Activated T-helper 9 cell treated with anti-CD3 and anti-CD28 coated beads, Interleukin-2, amount 50 U/mL, for 16 hours (primary cell): ENCODE results near the gene FUT1.
"Not testable (repeated sequence)": the region's sequence is repeated elsewhere in the genome, so short reads cannot be mapped to it uniquely, and the experiment has no call there.

Experiments used
- DNase-seq: peaks from one replicate; pipeline ENCODE4 v3.0.0-alpha.2; 2020; ENCODE audit warnings: low read depth

The FUT1 gene

GRCh38 chr19:48718106-48718505 is 34.3 kb downstream of the FUT1 start:
- not testable (repeated sequence) for DNase-seq

DNA sequence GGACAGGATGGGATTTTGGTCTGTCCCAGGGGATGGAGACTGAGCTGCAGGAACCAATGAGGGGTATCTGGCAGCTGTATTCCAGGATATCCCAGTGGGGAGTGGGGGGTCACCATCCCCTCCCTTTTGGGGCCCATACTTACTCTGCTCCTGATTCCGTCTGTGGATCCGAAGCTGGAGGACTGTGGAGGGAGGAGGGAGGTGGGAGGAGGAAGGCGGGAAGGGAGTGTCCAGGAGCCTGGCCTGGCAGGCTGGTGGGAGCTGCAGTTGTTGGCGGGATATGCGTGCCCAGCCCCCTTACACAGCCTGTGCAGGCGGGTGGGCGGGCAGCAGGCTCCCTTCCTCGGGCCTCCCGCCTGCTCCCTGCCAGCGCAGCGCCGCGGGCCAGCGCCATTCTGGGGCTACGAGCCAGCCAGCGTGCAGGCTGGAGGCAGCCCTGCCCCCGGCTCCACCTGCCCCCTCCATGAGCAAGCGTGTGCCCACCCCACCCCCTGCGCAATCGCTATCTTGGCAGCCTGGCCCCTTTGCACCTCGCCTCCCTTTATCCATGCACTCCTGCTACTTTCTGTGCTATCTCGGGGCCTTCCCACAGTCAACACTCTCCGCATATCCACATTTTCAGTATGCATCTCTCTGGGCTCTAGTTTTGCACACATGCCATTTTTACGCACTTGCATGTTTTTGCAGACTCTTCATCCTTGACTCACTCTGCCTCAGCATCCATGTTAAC is 35.7 kb downstream of the FUT1 start:
- DNase-seq: no peak

DNA sequence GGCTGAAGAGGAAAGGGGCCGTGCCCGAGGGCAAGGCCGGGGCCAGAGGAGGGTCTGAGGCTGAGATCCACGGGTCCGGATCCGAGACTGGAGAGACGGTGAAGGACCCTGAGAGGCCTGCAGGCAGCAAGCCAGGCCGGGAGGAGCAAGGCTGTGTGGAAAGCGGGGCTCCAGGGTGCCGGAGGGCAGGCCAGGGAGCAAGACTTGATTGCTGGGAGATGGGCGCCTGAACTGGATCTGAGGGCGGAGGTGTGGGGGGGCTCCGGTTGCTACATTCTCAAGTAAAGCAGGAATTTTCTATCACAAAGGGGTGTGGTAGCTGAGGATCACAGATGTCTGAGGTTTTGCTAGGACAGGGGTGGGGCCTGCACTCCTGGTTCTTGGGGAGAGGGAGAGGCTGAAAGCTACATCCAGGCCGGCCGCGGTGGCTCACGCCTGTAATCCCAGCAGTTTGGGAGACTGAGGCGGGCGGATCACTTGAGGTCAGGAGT is 36.7 kb downstream of the FUT1 start:
- DNase-seq: no peak

DNA sequence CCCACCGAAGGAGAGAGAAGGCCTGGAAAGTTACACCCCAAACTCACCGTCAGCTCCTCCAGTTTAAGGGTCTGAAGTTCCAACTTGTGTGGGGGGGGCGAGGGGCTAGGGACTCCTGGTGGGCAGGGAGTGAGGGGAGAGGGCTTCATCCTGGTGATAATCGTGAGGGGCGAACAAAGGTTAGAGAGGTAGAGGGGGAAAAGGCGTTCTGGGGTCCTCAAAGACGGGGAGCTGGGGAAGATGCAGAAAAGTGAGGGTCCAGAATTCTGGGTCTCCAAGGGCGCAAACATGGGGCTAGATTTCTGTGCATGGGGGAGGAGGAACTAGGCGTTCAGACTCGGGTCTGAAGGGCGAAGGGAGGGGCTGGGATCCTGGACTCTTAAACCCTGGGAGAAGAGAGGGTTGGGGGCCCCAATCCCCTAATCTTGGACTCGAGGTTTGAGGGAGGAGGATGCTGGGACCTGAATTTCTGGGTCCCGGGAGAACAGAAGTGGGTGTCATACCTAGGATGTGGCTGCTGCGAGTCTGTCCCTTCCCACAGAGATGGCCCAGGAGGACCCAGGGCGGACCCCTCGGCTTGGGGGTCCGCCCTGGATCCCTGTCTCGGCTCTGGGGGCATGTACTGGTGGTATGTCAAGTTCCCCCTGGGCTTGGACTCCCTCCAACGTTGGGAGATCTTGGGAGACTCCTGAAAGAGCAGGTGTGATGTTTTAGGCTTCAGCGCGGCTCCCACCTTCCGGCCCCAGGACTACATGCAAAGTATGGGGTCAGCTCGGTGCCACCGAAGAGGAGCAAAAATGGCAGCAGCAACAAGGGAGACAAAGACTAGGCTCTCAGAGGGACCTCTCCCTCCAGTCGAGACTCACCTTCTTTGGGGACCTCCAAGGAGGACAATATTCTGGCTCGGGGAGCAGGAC is 37.4 kb downstream of the FUT1 start:
- no peak for DNase-seq

DNA sequence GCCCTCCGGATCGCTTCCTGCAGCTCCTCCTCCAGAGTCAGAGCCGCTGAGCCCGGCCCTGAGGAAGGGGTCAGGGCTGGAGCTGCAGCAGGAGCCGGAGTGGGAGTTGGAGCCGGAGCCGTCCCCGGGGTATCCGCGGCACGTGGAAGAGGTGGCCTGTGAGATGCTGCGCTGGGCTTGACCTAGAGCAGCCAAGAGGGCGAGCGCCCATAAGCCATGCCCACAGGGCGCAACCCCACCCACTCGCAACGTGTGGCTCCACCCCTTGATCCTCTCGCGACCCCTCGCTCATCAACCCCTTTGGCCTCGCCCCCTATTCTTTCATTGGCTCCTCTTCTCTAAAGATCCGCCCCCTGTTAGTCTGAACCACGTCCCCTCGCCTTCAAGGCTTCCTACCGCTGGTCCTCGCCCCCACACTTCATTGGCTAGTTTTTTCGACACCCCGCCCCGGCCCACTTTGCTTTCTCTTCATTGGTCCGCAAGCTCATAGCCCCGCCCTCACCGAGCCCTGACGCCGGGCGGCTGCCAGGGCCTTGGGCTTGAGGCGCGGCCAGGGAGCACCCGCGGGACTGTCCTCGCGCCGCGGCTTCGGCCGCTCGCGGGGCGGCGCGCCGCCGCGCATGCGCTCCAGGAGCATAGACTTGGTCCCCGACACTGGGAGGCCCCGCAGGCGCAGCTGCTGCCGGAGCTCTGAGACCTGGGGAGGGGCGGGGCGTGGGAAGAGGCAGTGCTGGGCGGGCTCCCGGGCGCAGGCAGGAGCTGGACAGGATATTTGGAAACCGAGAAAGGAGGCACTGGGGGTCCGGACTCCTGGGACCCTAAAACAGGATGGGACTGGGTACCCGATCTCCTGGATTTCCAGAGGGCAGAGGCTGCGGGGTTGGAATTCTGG is 38.3 kb downstream of the FUT1 start:
- DNase-seq: peak; percentile 94

DNA sequence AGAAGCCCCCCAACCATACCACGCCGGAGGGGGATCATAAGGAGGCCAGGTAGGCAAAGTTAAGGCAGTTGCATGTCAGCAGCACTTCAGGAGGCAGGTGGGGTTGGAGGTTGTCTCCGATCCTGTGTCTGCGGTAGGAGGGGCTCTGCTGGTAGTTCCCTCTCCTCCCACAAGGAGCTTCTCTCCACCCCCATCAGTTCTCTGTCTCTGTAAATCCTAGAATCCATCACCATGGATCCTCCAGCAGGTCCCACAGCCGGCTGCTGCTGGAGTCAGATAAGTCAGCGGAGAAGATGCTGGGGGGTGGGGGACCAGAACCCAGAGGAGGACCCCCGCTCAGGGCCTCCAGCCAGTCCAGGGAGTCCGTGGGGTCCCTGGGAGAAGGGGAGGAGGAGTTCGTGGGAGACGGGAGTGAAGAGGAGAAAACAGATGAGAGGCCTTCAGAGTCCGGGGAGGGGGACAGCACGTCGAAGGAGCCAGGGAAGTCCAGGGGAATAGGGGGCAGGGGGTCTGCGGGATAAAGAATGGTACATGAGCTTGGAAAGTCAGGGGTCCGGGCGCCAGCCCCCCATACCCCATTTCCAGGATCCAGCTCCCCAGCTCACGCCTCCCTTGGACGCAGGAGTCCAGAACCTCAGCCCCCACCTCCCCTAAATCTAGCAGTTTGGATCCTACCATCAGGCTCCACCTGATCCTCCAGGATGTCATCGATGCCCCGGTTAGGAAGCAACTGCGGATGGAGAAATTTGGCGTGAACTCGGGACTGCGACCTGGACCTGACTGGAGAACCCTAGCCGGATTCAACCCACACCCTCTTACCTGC is 39.2 kb downstream of the FUT1 start:
- no peak for DNase-seq

- DNase-seq: no peak
Measured at GRCh38 chr19:48711106-48711662, 41.3 kb downstream of the FUT1 start.

DNA sequence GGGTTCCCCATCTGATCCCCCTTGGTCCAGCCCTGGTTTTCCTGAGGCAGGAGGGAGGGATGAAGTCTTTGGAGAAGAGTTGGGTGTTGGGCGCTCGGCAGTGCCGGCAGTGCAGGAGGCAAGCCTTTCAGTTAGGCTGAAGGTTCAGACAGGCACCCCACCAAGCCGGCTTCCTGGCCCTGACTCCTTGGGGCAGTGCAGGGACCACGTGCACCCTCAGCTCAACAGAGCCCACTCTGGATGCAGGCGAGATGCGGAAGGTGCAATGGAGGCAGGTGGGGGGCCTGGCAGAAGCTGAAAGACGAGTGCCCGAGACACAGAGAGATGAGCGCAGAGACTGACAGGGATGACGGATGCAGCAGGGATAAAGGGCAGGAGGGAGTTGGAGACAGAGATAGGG is 44.0 kb downstream of the FUT1 start:
- no peak for DNase-seq

- DNase-seq: no peak
Measured at GRCh38 chr19:48705431-48705830, 47.0 kb downstream of the FUT1 start.

DNA sequence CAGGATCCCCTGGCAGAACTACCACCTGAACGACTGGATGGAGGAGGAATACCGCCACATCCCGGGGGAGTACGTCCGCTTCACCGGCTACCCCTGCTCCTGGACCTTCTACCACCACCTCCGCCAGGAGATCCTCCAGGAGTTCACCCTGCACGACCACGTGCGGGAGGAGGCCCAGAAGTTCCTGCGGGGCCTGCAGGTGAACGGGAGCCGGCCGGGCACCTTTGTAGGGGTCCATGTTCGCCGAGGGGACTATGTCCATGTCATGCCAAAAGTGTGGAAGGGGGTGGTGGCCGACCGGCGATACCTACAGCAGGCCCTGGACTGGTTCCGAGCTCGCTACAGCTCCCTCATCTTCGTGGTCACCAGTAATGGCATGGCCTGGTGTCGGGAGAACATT is 49.1 kb downstream of the FUT1 start:
- DNase-seq: no peak

- no peak for DNase-seq
Measured at GRCh38 chr19:48702701-48703100, 49.7 kb downstream of the FUT1 start.

DNA sequence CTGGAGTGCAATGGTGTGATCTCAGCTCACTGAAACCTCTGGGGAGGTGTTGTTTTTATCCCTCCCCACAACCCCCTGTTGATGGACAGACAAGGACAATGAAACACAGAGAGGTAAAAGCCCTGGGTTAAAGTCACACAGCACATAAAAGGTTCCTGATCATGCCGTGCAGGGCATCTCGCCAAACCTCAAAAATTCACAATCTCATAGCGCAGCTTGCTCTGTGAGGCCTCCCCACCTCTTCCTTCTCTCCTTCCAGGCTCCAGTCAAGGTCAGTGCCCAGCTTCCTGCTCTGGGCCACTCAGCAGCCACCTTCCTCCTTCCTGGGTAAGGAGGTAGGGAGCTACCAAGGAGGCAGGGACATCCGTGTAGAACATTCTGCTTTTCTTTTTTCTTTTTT is 54.4 kb downstream of the FUT1 start:
- DNase-seq: no peak
